Measurements from ENCODE around the gene GPR132.

- TF ChIP-seq CTCF (IDR thresholded peaks at IDR 0.05) (no peak), POLR2AphosphoS5 (IDR thresholded peaks at IDR 0.05) (no peak), POLR2A (IDR thresholded peaks at IDR 0.05) (no peak), EP300 (IDR thresholded peaks at IDR 0.05; ENCODE audit: low read depth) (no peak)
Observed at GRCh38 chr14:105060751-105061427, 4.3 kb downstream of the GPR132 start.
